Peyer's patch (tissue), 4 donors: Measurements from ENCODE around the gene TMEM163.

Experiments
- POLR2A ChIP-seq, 2 donors: fragments of 450-650 bp; IDR thresholded peaks; one replicate each; pipeline ENCODE4 v1.5.1; 2017; ENCODE audit warnings: antibody characterized with exemption in 2 of 2, mild to moderate bottlenecking in 2 of 2, moderate library complexity in 2 of 2
- TF ChIP-seq, protein P1 (sequence below), 6 experiments: fragments of 450-650 bp in 4 of 6; fragments of 200-600 bp in 2 of 6; sonication (generic) in 1 of 6; IDR thresholded peaks; one replicate each; pipeline ENCODE4 v1.5.1; 2017 to 2019; ENCODE audit warnings: antibody characterized with exemption in 6 of 6, mild to moderate bottlenecking in 3 of 6, moderate library complexity in 1 of 6

- TF ChIP-seq, protein P1, sequence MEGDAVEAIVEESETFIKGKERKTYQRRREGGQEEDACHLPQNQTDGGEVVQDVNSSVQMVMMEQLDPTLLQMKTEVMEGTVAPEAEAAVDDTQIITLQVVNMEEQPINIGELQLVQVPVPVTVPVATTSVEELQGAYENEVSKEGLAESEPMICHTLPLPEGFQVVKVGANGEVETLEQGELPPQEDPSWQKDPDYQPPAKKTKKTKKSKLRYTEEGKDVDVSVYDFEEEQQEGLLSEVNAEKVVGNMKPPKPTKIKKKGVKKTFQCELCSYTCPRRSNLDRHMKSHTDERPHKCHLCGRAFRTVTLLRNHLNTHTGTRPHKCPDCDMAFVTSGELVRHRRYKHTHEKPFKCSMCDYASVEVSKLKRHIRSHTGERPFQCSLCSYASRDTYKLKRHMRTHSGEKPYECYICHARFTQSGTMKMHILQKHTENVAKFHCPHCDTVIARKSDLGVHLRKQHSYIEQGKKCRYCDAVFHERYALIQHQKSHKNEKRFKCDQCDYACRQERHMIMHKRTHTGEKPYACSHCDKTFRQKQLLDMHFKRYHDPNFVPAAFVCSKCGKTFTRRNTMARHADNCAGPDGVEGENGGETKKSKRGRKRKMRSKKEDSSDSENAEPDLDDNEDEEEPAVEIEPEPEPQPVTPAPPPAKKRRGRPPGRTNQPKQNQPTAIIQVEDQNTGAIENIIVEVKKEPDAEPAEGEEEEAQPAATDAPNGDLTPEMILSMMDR (IDR thresholded peaks at IDR 0.05) = no peak
- TF ChIP-seq POLR2A (IDR thresholded peaks at IDR 0.05) = no peak
Measured at GRCh38 chr2:134498654-134499053, 220.1 kb downstream of the TMEM163 start.
